Activated CD4-positive, alpha-beta T cell treated with anti-CD3 and anti-CD28 coated beads, Interleukin-2, Interleukin-6, amounts not matched to agents 100 ng/mL and 50 ng/mL, durations not matched to agents 16 hours and 8 hours (primary cell): Measurements from ENCODE around the gene IL31.
"Not testable (repeated sequence)": the region's sequence is repeated elsewhere in the genome, so short reads cannot be mapped to it uniquely, and the experiment has no call there.

ENCODE experiments used
- DNase-seq: peaks from one replicate; pipeline ENCODE4 v3.0.0-alpha.2; 2020

IL31 gene

DNA sequence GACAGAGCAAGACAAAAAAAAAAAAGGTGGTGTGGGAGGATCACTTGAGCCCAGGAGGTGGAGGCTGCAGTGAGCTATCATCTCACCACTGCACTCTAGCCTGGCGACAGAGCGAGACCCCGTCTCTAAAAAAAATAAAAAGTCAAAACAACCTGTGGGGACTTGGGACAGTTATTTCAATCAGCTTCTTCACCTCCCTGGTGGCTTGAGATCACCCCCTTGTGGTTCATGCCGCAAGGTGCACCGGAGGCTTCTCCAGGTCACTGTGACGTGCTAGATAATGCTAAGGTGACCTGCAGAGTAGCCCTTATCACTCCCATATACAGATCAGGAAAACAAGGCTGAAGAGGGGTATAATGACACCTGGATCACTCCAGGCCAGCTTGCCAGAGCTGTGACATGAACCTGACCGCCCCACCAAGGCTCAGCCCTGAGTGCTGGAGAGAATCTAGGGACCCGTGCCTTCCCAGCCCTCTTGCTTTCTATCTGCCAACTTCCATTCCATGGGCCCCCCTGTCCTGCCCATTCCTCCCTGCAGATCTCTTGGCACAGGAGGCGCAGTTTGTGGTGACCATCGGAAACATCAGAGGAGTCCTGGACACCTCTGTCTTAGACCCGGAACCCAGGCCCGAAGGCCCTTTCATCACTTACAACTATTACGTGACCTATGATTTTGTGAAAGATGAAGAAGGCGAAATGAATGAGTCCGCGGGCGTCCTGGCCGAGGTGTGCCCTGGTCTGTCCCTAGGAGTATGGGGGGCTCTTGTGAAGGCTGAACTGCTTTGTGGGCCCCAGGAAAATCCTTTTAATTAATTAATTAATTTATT is 17.0 kb upstream of the IL31 start:
- peak; percentile 84 for DNase-seq

- DNase-seq: no peak
Measured at GRCh38 chr12:122189626-122190475, 15.8 kb upstream of the IL31 start.

DNA sequence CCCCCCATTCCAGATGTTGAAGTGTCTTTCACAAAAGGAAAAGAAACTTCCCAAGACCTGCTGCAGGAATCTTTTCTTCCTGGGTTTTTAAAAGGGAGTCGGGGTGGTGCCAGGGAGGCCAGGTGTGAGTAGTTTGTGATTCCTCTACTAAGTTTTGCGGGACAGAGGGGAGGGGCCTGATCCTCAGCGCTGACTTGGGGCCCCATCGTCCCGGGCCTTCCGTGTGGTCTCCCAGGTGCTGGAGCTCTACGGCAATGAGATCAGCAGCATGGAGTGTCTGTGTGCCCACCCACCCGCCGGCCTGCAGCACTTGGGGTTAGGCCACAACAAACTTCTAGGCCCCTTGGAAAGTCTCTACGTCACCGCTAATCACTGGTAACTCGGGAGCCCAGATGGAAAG is 13.4 kb upstream of the IL31 start:
- no peak for DNase-seq

GRCh38 chr12:122185494-122186082 is 11.6 kb upstream of the IL31 start:
- no peak for DNase-seq

- DNase-seq: no peak
Measured at GRCh38 chr12:122185079-122185478, 11.1 kb upstream of the IL31 start.

GRCh38 chr12:122184517-122184916 is 10.5 kb upstream of the IL31 start:
- DNase-seq: no peak

GRCh38 chr12:122183588-122183940 is 9.5 kb upstream of the IL31 start:
- DNase-seq: no peak

DNA sequence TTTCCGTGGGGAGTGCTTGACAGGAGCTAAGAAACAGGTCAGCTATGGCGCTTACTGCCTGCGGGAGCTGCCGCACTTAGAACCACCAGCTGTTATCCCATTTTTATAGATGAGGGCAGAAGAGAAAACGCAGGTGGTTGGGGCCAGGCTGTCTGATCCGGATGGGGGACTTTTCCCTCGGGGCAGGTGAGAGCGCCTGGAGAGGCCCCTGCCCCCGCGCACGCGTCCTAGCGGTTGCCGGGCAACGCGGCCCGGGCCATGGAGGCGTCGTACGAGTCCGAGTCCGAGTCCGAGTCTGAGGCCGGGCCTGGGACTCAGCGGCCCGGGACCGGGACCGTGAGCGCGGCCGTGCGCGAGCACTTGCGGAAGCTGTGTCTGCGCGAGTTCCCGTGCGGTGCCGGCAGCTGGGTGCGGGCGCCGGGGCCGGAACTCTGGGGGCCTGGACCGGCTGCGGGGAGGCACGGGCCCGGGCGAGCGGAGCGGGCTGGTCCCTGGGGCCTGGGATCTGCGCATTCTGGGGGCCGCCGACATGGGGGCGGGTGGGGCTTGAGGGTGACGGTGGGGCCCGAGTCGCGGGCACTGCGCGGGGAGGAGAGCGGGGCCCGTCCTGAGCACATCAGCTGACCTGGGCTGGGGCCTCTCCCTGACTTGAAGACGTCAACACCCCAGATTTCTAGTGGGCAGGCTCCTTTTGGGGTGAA is 9.0 kb upstream of the IL31 start, which contains the start of gene LRRC43:
Gene LRRC43, plus strand, starts transcription at position 237 of the 701 bp plus-strand sequence. Its CDS starts 22 bp downstream, at position 259.
- DNase-seq: no peak

DNA sequence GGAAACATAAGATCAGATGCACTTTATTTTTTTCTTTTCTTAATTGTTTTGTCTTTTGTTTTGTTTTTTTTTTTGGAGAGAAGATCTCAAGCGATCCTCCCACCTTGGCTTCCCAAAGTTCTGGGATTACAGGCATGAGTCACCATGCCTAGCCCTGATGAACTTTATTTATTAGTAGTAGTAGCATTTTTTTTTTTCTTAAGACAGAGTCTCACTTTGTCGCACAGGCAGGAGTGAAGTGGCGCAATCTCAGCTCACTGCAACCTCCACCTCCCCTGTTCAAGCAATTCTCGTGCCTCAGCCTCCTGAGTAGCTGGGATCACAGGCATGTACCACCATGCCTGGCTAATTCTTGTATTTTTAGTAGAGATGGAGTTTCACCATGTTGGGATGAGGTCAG is 2.5 kb upstream of the IL31 start:
- not testable (repeated sequence) for DNase-seq

DNA sequence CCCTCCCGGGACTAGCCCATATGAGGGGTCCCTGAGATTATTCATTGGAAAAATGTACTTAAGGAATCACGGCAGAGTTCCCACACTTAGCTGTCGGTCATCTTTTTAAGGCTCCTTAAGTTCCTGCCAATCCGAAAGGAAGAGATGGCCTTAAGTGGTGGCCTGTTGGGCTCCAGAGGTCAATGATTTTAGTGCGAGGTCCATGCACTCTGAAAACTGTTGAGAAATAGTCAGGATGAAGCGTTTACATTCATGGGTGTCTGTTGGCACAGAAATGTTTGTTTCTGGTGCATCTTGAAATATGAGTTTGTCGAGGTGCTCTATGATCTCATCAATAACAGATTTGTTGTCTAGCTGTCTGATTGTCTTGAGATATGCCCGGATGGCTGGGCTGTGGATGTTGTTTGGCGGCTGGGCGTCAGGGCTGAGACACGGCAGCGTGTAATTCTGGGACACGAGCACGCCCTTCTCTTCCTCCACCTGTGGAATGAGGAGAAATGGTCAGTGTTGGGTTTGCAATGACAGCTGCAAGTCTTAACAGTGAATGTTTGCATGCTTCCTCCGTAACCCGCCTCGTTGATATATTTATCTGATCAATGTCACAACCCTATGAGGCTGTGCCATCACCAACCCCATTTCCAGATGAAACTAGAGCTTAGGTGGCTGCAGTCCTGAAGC is 1.6 kb downstream of the IL31 start:
- no peak for DNase-seq

- DNase-seq: no peak
Measured at GRCh38 chr12:122171399-122171798, 2.6 kb downstream of the IL31 start.

DNA sequence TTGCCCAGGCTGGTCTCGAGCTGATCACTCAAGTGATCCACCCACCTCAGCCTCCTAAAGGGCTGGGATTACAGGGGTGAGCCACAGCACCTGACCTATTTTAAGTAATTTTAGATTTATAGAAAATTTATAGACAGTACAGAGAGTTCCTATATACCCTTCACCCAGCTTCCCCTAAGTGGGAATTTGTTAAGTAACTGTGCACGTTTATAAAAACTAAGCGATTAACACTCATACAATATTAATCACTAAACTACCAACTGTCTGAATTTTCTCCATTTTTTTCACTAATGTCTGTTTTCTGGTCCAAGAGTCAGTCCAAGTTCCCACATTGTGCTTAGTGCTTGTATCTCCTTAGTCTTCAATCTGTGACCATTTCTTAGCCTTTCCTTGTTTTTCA is 5.5 kb downstream of the IL31 start:
- no peak for DNase-seq

DNA sequence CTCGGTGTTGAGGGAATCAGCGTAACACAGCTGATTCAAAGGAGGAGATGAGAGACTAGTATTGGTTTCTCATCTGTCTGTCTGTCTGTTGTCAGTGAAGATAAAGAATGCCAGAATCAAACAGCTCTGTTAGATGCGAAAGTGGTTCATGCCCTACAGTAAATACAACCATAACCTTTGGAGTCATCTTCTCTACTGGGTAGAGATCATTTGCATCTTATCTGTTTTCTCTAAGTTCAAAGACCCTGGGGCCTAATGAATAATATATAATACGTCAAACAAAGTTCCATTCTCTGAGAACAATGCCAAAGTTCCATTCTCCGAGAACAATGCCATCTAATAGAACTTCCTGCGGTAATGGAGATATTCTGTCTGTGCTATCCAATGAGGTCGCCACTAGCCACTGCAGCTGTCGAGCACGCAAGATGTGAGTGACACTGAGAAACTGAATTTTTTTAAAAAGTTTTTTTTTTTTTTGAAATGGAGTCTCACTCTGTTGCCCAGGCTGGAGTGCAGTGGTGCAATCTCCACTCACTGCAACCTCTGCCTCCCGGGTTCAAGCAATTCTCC is 6.6 kb downstream of the IL31 start:
- no peak for DNase-seq

GRCh38 chr12:122166422-122167349 is 7.3 kb downstream of the IL31 start:
- peak; percentile 88 for DNase-seq

DNA sequence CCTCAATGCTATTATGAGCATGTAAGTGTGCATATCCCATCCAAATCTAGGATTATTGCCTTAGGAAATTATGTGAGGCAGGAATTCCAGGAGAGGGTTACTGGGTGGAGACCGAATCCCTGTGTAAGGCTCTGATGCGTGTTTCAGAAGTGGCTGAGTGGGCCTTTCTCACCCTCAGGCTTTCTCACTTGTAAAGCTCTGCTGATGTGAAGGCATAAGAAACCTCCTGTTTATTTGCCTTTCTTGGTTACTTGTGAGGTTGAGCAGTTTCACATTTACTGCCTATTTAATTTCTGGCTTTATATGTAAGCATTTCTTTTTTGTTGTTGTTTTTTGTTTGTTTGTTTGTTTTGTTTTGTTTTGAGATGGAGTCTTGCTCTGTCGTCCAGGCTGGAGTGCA is 11.0 kb downstream of the IL31 start:
- no peak for DNase-seq

- peak; percentile 46 for DNase-seq
Measured at GRCh38 chr12:122161682-122162081, 12.3 kb downstream of the IL31 start.

GRCh38 chr12:122160761-122161160 is 13.3 kb downstream of the IL31 start:
- no peak for DNase-seq

- no peak for DNase-seq
Measured at GRCh38 chr12:122159882-122160281, 14.1 kb downstream of the IL31 start.

DNA sequence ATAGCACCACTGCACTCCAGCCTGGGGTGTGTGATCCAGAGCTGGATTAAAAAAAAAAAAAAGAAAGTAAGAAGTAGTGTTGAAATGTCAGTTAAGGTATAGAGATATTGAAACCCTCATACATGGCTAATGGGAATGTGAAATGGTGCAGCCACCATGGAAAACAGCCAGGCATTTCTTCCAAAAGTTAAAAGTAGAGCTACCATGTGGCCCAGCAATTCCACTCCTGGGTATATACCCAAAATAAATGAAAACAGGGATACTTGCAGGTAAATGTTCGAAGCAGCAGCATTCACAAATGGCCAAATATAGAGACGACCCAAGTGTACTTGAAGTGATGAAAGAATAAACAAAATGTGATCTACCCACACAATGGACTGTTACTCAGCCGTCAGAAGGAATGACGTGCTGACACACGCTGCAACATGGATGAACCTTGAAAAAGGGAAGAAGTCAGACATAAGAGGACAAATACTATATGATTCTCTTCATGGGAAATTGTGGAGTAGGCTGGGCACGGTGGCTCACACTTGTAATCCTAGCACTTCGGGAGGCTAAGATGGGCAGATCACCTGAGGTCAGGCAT is 15.2 kb downstream of the IL31 start:
- DNase-seq: no peak

- DNase-seq: no peak
Measured at GRCh38 chr12:122155705-122156104, 18.3 kb downstream of the IL31 start.

GRCh38 chr12:122152754-122153153 is 21.3 kb downstream of the IL31 start:
- no peak for DNase-seq
